ENCODE data around the gene ZMIZ1.

The ZMIZ1 gene

GRCh38 chr10:79308969-79309665 lies 240.4 kb downstream of the ZMIZ1 start:
- DNase-seq (ENCODE audit: low read depth), result no peak

DNA sequence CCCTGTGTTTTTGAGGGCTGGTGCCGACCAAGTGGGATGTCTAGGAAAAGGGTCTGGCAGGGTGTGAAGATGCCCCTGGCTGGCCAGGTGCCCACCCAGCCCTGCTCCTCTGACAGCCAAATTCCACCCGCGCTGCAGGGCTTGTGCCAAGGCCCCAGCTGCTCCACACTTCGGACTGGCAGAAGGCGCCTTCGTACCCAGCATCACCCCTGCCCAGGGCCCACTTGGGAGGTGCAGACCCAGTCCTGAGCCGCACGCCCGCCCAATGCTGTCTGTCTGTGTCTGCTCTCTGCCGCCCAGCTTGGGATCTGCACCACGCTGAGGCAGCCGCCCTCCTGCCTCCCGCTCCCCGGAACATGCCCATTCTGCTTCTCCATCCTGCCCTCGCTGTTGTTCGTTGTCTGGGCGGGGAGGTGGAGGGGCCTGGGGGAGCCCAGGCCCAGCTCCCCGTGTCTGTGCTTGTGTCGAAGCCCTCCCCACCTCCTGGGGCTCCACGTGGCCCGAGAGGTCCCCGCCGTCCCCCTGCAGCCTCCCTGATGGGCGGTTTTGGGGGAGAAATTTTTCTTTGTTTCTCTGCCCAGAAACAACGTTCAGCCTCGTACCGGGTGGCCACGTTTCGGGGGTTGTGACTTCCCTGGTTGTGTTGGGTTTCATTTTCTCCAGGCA lies 241.6 kb downstream of the ZMIZ1 start:
- DNase-seq (ENCODE audit: low read depth), result no peak

- DNase-seq (ENCODE audit: low read depth), result no peak
Measured at GRCh38 chr10:79310911-79311573, 242.3 kb downstream of the ZMIZ1 start.

DNA sequence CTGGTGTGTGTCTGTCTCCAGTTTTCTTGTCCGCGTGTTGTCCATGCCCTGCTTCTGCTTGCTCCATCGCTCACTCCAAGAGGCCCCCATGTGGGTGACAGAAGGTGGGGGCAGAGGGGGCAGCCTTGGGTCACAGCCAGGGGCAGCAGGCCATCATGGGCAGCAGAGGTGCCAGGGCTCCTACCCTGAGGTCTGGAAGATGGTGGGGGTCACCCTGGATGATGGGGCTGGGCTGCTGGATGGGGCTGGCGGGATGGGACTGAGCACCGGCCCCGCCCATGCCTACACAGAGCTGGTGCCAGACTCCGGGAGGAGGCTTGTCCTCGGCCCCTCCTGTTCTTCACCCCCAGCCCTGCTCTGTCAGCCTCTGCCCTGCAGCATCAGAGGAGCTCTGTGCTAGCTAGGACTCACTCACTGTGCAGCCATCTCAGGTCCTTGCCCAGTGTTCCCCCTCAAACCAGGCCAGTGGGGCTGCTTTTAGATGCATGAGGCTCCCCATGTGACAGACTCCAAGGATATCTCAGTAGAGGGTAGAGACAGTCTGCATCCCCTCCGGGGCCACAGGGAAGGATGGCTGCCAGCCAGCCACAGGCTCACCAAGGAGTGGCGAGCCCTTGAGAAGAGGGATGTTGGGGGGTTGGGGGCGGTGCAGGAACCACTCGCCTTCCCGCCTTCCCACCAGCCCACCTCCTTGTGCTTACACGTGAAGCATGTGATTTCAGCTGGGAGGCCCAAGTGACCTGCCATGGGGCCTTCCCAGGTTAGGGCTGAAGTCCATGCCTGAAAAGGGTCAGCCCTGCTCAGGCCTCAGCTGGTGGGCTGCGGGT lies 243.0 kb downstream of the ZMIZ1 start:
- DNase-seq (ENCODE audit: low read depth), result no peak

GRCh38 chr10:79312601-79313187 lies 243.9 kb downstream of the ZMIZ1 start:
- no peak for DNase-seq (ENCODE audit: low read depth)

- no peak for DNase-seq (ENCODE audit: low read depth)
Measured at GRCh38 chr10:79313320-79313719, 244.6 kb downstream of the ZMIZ1 start.

- DNase-seq (ENCODE audit: low read depth), result no peak
Measured at GRCh38 chr10:79313911-79314439, 245.2 kb downstream of the ZMIZ1 start.

- no peak for DNase-seq (ENCODE audit: low read depth)
Measured at GRCh38 chr10:79314761-79315601, 246.2 kb downstream of the ZMIZ1 start.

DNA sequence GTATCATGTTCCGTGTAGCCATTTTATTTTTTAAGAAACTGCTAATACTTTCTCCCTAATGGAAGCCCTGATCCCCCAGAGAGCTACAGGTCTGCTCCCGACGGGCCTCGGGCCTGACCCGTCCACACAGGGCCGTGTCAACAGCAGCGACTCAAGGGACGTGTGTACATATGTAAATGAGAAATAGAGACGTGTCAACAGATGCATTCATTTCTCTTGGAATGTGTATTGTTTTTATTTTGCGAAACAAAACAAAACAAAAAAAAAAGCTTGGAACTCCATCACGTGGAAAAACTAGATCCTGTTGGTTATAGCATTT lies 246.8 kb downstream of the ZMIZ1 start:
- no peak for DNase-seq (ENCODE audit: low read depth)

- no peak for DNase-seq (ENCODE audit: low read depth)
Measured at GRCh38 chr10:79316671-79317431, 248.1 kb downstream of the ZMIZ1 start.

DNA sequence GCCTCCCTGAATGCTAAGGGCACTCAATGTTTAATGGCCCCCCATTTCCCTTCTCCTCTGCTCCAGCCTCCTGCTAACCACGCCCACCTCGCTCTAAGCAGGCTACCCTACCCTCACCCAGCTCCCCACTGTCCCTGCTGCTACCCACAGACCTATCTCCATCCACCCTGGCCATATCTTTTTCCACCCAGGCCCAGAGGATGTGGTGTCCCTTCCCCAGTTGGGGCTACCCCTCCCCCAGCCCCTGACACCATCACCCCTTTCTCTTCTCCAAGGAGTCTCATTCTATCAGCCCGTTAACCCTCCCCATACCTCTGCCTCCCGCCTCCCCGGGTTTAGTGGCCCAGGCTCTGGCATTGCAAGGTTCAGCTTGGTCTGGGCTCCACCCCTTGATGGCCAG lies 249.6 kb downstream of the ZMIZ1 start:
- no peak for DNase-seq (ENCODE audit: low read depth)

DNA sequence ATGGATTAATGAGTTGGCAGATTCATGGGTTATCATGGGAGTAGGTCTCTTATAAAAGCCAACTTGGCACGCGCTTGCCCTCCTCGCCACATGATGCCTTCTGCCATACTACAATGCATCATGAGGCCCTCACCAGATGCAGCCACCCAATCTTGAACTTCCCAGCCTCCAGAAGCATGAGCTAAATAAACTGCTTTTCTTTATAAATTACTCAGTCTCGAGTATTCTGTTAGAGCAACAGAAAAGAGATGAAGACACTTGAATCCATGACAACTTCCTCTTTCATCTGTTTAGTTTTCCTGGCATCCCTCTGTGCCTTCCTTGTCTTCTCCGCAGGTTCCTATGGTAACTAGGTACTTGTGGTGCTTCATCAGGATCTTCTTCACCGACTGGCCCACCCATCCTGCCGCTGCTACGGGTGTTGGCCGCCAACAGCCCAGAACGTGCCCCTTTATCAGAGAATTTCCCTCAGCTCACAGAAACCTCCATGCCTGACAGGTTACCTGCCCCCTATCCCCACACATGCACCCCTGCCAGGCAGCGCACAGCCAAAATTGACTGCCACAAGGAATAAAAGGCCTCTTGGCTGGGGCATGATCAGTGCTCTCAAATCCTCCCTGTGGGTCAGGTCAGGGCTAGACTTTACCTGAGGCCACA lies 250.5 kb downstream of the ZMIZ1 start:
- no peak for DNase-seq (ENCODE audit: low read depth)

GRCh38 chr10:79320316-79320715 lies 251.6 kb downstream of the ZMIZ1 start:
- no peak for DNase-seq (ENCODE audit: low read depth)

DNA sequence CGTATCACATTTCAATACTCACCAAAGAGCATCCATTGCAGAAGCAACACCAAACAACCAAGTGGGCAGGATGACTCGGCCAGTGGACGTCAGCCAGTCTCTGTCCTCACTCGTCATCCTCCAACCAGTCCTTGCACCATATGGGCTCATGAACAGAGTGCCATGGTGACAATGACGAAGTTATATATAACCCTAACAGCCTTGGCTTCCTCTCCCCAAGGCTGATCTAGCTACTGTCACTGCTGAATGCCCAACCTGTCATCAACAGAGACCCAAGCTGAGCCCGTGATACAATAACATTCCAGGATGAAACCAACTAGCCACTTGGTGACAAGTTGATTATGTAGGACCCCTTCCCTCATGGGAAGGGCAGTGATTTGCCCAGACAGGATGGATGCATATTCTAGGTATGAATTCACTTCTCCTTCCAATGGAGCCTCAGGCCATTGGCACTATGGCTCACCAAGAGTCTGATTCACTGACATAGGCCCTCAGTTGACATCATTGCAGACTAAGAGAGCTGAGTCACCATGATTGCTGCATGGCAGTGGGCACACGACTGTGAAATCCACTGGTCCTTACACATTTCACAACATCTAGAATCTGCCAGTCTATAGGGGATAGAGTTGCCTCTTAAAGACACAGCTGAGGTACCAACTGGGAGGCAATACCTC lies 252.2 kb downstream of the ZMIZ1 start:
- DNase-seq (ENCODE audit: low read depth), result no peak

GRCh38 chr10:79321494-79321882 lies 252.7 kb downstream of the ZMIZ1 start:
- DNase-seq (ENCODE audit: low read depth), result no peak

DNA sequence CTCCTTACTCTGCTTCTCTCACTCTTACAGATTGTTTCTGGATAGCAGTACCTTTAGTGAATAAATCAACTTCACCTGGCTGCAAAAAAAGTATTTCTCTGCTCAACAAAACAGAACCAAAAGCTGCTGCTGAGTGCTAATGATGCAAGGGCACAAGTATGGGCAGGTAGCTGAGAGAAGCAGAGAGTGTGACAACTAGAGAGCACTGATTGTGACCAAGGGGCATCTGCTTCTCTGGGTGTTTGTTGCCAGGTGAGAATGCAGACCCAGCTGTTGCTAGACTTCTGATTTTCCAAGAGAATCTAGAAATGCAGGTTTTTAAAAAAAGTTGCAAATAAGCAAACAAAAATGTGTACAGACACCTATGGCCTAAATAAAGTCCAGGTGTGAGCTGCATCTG lies 253.2 kb downstream of the ZMIZ1 start:
- no peak for DNase-seq (ENCODE audit: low read depth)

GRCh38 chr10:79322616-79323543 lies 254.1 kb downstream of the ZMIZ1 start:
- no peak for DNase-seq (ENCODE audit: low read depth)

- DNase-seq (ENCODE audit: low read depth), result no peak
Measured at GRCh38 chr10:79323602-79324001, 254.8 kb downstream of the ZMIZ1 start.

Data from non-pigmented ciliary epithelial cell (primary cell).